Endothelial cell of umbilical vein (primary cell): Measurements from ENCODE around the gene PELI2. TPM values are rescaled to one million over a fixed set of nuclear protein-coding genes. Genes with fewer than 3 reads are reported as not detected.

Experiments
- BruUV-seq: library from RNA; stranded (reverse); fragments of 400-500 nt; replicated peaks from 2 replicates; lab custom pipeline; 2021; lab: Mats Ljungman, UMichigan
- CTCF ChIA-PET: fragments of 300-600, 350-600 bp; sonication (Branson Sonifier 250); formaldehyde crosslinking; loops from one replicate; lab custom pipeline; 2021; ENCODE audit warnings: antibody characterized with exemption, inconsistent platforms; lab: Charles Lee
- POLR2A ChIA-PET: fragments of 300-600, 350-600 bp; sonication (Branson Sonifier 250); formaldehyde crosslinking; loops from one replicate; lab custom pipeline; 2021; ENCODE audit warnings: antibody characterized with exemption, inconsistent platforms; lab: Charles Lee
- DNase-seq: peaks from one replicate; pipeline ENCODE4 v3.0.0-alpha.2; 2011; ENCODE audit warnings: low read depth, low spot score
- FAIRE-seq: peaks from 2 replicates; lab custom pipeline; 2011; peaks lifted over from hg19 to GRCh38; lab: Jason Lieb, UNC
- H2AFZ ChIP-seq: 2 replicates; pipeline ENCODE4 v1.6.0; 2012; ENCODE audit warnings: low read depth, low read length, control low read depth, inconsistent platforms
- H3K27ac ChIP-seq: 2 replicates; pipeline ENCODE4 v1.5.1; 2011; ENCODE audit warnings: low read depth, mild to moderate bottlenecking, control low read depth, low read length, moderate library complexity; ENCODE audit not compliant: insufficient read depth
- H3K27me3 ChIP-seq, 2 experiments: 2 replicates each; pipeline versions ENCODE4 v1.6.0 to v1.6.1; 2011; ENCODE audit warnings: low read length in 2 of 2, mixed read lengths in 1 of 2; ENCODE audit not compliant: control insufficient read depth in 2 of 2, insufficient read depth in 2 of 2
- H3K36me3 ChIP-seq, 2 experiments: 2 replicates in 1 of 2; 3 replicates in 1 of 2; pipeline ENCODE4 v1.5.1; 2011; ENCODE audit warnings: low read length in 2 of 2, mild to moderate bottlenecking in 1 of 2, moderate library complexity in 1 of 2; ENCODE audit not compliant: control insufficient read depth in 2 of 2, insufficient read depth in 2 of 2; ENCODE audit errors: extremely low read depth in 1 of 2
- H3K4me1 ChIP-seq: 3 replicates; pipeline ENCODE4 v1.5.1; 2011; ENCODE audit warnings: mild to moderate bottlenecking, low read length; ENCODE audit not compliant: control insufficient read depth, insufficient read depth; ENCODE audit errors: extremely low read depth
- H3K4me2 ChIP-seq: 2 replicates; pipeline ENCODE4 v1.6.1; 2011; ENCODE audit warnings: low read length, control low read depth, mixed read lengths; ENCODE audit not compliant: insufficient read depth
- H3K4me3 ChIP-seq, 3 experiments: fragments of 200-600 bp in 1 of 3; sonication (generic), shearing (Covaris generic) in 1 of 3; replicated peaks in 1 of 3; 2 replicates each; pipeline ENCODE4 v1.5.1; 2011 to 2016; ENCODE audit warnings: control low read depth in 3 of 3, low read length in 3 of 3, mild to moderate bottlenecking in 2 of 3, inconsistent platforms in 1 of 3, low read depth in 1 of 3, moderate library complexity in 1 of 3; ENCODE audit not compliant: insufficient read depth in 1 of 3
- H3K79me2 ChIP-seq: 2 replicates; pipeline ENCODE4 v1.6.0; 2012; ENCODE audit warnings: low read length, inconsistent platforms; ENCODE audit not compliant: control insufficient read depth, insufficient read depth
- H3K9ac ChIP-seq: replicated peaks from 2 replicates; pipeline ENCODE3; 2011; ENCODE audit warnings: low read length, control low read depth; ENCODE audit not compliant: insufficient read depth; ENCODE audit errors: extremely low read depth
- H3K9me1 ChIP-seq: replicated peaks from 3 replicates; pipeline ENCODE4 v1.6.0; 2011; ENCODE audit warnings: mild to moderate bottlenecking, low read length; ENCODE audit not compliant: control insufficient read depth, insufficient read depth; ENCODE audit errors: extremely low read depth
- H3K9me3 ChIP-seq: replicated peaks from 2 replicates; pipeline ENCODE4 v1.5.1; 2012; ENCODE audit warnings: low read length, inconsistent platforms; ENCODE audit not compliant: control insufficient read depth, insufficient read depth
- H4K20me1 ChIP-seq: replicated peaks from 2 replicates; pipeline ENCODE3; 2011; ENCODE audit warnings: mild to moderate bottlenecking, low read length; ENCODE audit not compliant: control insufficient read depth, insufficient read depth; ENCODE audit errors: extremely low read depth
- EZH2 ChIP-seq: IDR thresholded peaks from 2 replicates; pipeline ENCODE4 v1.6.1; 2012; ENCODE audit warnings: borderline replicate concordance, low read depth, mild to moderate bottlenecking, moderate library complexity, low read length, inconsistent platforms; ENCODE audit not compliant: severe bottlenecking
- FOS ChIP-seq: IDR thresholded peaks from 2 replicates; pipeline ENCODE4 v1.6.1; 2011; ENCODE audit warnings: mild to moderate bottlenecking, low read length, moderate library complexity, borderline replicate concordance; ENCODE audit not compliant: insufficient read depth
- GATA2 ChIP-seq: IDR thresholded peaks from 2 replicates; pipeline ENCODE4 v1.7.0; 2011; ENCODE audit warnings: low read depth, mild to moderate bottlenecking, moderate library complexity, mixed read lengths, low read length; ENCODE audit not compliant: insufficient read length, insufficient read depth
- JUN ChIP-seq: IDR thresholded peaks from 2 replicates; pipeline ENCODE4 v1.6.1; 2011; ENCODE audit warnings: borderline replicate concordance, low read depth; ENCODE audit not compliant: insufficient read length, insufficient read depth
- MYC ChIP-seq: IDR thresholded peaks from one replicate; pipeline ENCODE4 v1.6.1; 2011; ENCODE audit warnings: mild to moderate bottlenecking, low read depth, low read length
- POLR2A ChIP-seq: IDR thresholded peaks from 2 replicates; pipeline ENCODE4 v1.6.1; 2012; ENCODE audit warnings: low read depth, mild to moderate bottlenecking, control low read depth, low read length
- POLR2AphosphoS5 ChIP-seq: IDR thresholded peaks from 2 replicates; pipeline ENCODE4 v1.6.1; 2012; ENCODE audit warnings: low read depth, mild to moderate bottlenecking, control low read depth, low read length, moderate library complexity; ENCODE audit not compliant: insufficient read depth
- dilution Hi-C: fragments of 300-500 bp; cut with MboI; formaldehyde crosslinking; loops from one replicate; pipeline ENCODE4 v1.15.0; 2019; ENCODE audit warnings: low sequenced_read_pairs; ENCODE audit not compliant: extremely low pct_ligation_motif_present
- intact Hi-C: fragments of 100-400 bp; cut with micrococcal nuclease; formaldehyde crosslinking; loops from one replicate; pipeline ENCODE4 v1.10.0; 2022
- polyA plus RNA-seq, 4 experiments: library from polyadenylated mRNA; depleted of rRNA in 3 of 4; stranded (reverse) in 3 of 4; unstranded in 1 of 4; fragments of >200 nt; gene quantifications; 2 replicates each; pipeline versions ENCODE4 v1.2.1 to v1.2.3, GENCODE V29; 2011 to 2012; ENCODE audit warnings: missing spikeins in 1 of 4
- total RNA-seq: library from RNA; stranded (reverse); gene quantifications from 2 replicates; pipeline ENCODE4 v1.2.3, GENCODE V29; 2021
- TF ChIP-seq, protein P1 (sequence below): IDR thresholded peaks from 2 replicates; pipeline ENCODE4 v1.6.1; 2011; ENCODE audit not compliant: insufficient read depth, insufficient read length

PELI2 gene
- total and polyA plus RNA-seq, 2 donors (not counting 3 experiments of a cell fraction or from before 2014, with no cell fraction given) = 11.5 to 13.0 TPM

GRCh38 chr14:56136571-56137452 is 18.6 kb downstream of the PELI2 start:
- FAIRE-seq = no peak
- no peak for DNase-seq
- Histone ChIP-seq H3K9me3 (no peaks in the 10 kb centered on the region), H2AFZ (no peak overlapping the region), H3K9me1 (no peaks in the 10 kb centered on the region), H3K27me3 (no peaks in the 10 kb centered on the region), H3K27ac (no peak overlapping the region), H3K4me2 (no peak overlapping the region), H4K20me1 (peaks cover 4% of the 10 kb centered on the region), H3K9ac (no peak overlapping the region), H3K4me3 (no peak overlapping the region), H3K79me2 (peaks cover 6% of the 10 kb centered on the region), H3K36me3 (no peaks in the 10 kb centered on the region), H3K4me1 (no peaks in the 10 kb centered on the region)
- dilution Hi-C loops (no loop called here), intact Hi-C loops (no loop called here)
- no peak for TF ChIP-seq JUN
- no peak for TF ChIP-seq FOS
- TF ChIP-seq MYC = no peak
- ChIA-PET CTCF (interaction anchor here (1.4 to 1.6 kb wide), 2 partner anchors 16 to 405 kb away, joined by 3 read pairs; no protein-coding TSS in a partner anchor), POLR2A (no interaction called here)
- BruUV-seq = no TSS peak

DNA sequence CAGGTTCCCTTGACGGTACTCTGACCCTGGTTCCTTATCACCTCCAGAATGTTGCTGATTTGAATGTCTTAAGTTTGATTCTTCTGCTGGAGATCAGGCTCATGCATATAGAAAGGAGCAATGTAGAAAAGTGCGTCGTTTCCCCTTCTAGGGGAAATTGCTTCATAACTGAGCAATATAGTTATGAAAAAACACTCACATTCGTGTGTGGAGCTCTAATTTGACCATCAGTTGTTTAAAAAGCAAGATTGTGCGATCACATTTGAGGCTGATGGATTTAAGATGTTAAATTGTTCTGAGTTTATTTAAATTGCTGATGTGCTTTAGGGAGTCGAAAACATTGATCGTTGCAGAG is 19.2 kb downstream of the PELI2 start:
- Histone ChIP-seq H4K20me1 (peaks cover 4% of the 10 kb centered on the region), H3K4me1 (no peaks in the 10 kb centered on the region), H3K36me3 (no peaks in the 10 kb centered on the region), H2AFZ (no peak overlapping the region), H3K9me3 (no peaks in the 10 kb centered on the region), H3K9ac (no peak overlapping the region), H3K27ac (no peak overlapping the region), H3K4me2 (no peak overlapping the region), H3K79me2 (peaks cover 6% of the 10 kb centered on the region), H3K27me3 (no peaks in the 10 kb centered on the region), H3K4me3 (no peak overlapping the region), H3K9me1 (no peaks in the 10 kb centered on the region)
- TF ChIP-seq GATA2 = no peak
- TF ChIP-seq POLR2A = no peak
- TF ChIP-seq FOS = no peak
- TF ChIP-seq POLR2AphosphoS5 = no peak
- TF ChIP-seq JUN = no peak
- TF ChIP-seq, protein P1, sequence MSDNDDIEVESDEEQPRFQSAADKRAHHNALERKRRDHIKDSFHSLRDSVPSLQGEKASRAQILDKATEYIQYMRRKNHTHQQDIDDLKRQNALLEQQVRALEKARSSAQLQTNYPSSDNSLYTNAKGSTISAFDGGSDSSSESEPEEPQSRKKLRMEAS = no peak
- TF ChIP-seq EZH2 = no peak
- no peak for TF ChIP-seq MYC
- dilution Hi-C loops = no loop called here
- ChIA-PET CTCF (interaction anchor here (1.4 to 1.6 kb wide), 2 partner anchors 16 to 405 kb away, joined by 3 read pairs; no protein-coding TSS in a partner anchor), POLR2A (no interaction called here)
- intact Hi-C loops = no loop called here
- DNase-seq (no peak), FAIRE-seq (no peak)
- no TSS peak for BruUV-seq
